K562 (cell line): ENCODE results near the gene CAPN13.

Experiments used
- GABPA ChIP-seq: fragments of 200-800 bp; sonication (Bioruptor generic); conservative IDR thresholded peaks from 2 replicates; pipeline ENCODE4 v1.6.1; 2016; ENCODE audit warnings: low read depth, missing genetic modification characterization, missing compliant biosample characterization
- NR2C1 ChIP-seq, 2 experiments: fragments of 450-650 bp; IDR thresholded peaks; 2 replicates each; pipeline ENCODE4 v1.6.1; 2017; ENCODE audit warnings: mild to moderate bottlenecking in 2 of 2, antibody characterized with exemption in 1 of 2, inconsistent platforms in 1 of 2, missing compliant biosample characterization in 1 of 2, missing genetic modification characterization in 1 of 2
- SAFB2 ChIP-seq: fragments of 200-400 bp; formaldehyde crosslinking; IDR thresholded peaks from 2 replicates; pipeline ENCODE4 v1.6.1; 2018; ENCODE audit warnings: borderline replicate concordance, low read length, low read depth, moderate library complexity; ENCODE audit not compliant: severe bottlenecking
- ZNF133 ChIP-seq: fragments of 250-450 bp; sonication (Bioruptor Pico); IDR thresholded peaks from 2 replicates; pipeline ENCODE4 v1.4.0; 2020; ENCODE audit warnings: mild to moderate bottlenecking
- TF ChIP-seq, protein P1 (sequence below), 3 experiments: IDR thresholded peaks in 2 of 3; conservative IDR thresholded peaks in 1 of 3; 2 replicates each; pipeline ENCODE4 v1.5.1; 2011 to 2012; ENCODE audit warnings: low read length in 3 of 3, mild to moderate bottlenecking in 3 of 3, control low read depth in 2 of 3, improper control_type of control experiment in 1 of 3, inconsistent platforms in 1 of 3, low read depth in 1 of 3, mixed read lengths in 1 of 3, moderate library complexity in 1 of 3; ENCODE audit not compliant: insufficient read depth in 2 of 3

DNA sequence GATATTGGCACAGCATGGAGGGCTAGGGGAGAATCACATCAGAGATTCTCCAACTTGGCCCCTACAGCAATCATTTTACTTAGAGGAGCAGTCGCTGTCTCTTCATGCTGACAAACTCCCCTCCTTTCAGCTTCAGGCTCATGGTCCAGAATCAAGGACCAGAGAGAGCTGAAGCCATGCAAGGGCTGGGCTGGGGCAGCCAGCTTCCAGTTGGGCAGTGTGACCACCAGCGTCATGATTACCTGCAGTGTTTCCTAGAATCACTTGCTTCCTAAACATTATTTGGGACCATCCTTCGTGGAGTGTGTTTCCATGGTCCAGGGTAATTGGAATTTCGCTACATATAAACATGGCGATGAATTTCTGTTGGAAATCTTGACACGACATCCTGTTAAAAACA, 54.4 kb downstream of the CAPN13 start:
- no peak for TF ChIP-seq ZNF133 (CRISPR knock-in tag)
- TF ChIP-seq SAFB2 = no peak
- no peak for TF ChIP-seq NR2C1 (IDR thresholded peaks at IDR 0.05)
- no peak for TF ChIP-seq NR2C1 (tag; IDR thresholded peaks at IDR 0.05)
- TF ChIP-seq, protein P1, sequence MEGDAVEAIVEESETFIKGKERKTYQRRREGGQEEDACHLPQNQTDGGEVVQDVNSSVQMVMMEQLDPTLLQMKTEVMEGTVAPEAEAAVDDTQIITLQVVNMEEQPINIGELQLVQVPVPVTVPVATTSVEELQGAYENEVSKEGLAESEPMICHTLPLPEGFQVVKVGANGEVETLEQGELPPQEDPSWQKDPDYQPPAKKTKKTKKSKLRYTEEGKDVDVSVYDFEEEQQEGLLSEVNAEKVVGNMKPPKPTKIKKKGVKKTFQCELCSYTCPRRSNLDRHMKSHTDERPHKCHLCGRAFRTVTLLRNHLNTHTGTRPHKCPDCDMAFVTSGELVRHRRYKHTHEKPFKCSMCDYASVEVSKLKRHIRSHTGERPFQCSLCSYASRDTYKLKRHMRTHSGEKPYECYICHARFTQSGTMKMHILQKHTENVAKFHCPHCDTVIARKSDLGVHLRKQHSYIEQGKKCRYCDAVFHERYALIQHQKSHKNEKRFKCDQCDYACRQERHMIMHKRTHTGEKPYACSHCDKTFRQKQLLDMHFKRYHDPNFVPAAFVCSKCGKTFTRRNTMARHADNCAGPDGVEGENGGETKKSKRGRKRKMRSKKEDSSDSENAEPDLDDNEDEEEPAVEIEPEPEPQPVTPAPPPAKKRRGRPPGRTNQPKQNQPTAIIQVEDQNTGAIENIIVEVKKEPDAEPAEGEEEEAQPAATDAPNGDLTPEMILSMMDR (IDR thresholded peaks at IDR 0.05 in 2 of 3, conservative IDR thresholded peaks at IDR 0.05 in 1 of 3; ENCODE audit: insufficient read depth in 2 of 3, low read depth in 1 of 3, low read length in 3 of 3) = no peak
- no peak for TF ChIP-seq GABPA (tag)
